HL-60 (cell line): ENCODE results near the gene RBFOX1.

Experiments used
- DNase-seq, 2 experiments: peaks; one replicate each; pipeline ENCODE4 v3.0.0-alpha.2; 2010 to 2020; ENCODE audit warnings: low read depth in 1 of 2, low spot score in 1 of 2
- H3K27ac ChIP-seq: fragments of 250-450 bp; sonication (Bioruptor Pico); replicated peaks from 2 replicates; pipeline ENCODE4 v1.5.1; 2020; ENCODE audit warnings: mild to moderate bottlenecking, moderate library complexity
- H3K27me3 ChIP-seq: fragments of 250-450 bp; sonication (Bioruptor Pico); 2 replicates; pipeline ENCODE4 v1.5.1; 2021; ENCODE audit warnings: mild to moderate bottlenecking, moderate library complexity; ENCODE audit not compliant: insufficient read depth, poor library complexity, severe bottlenecking
- H3K4me3 ChIP-seq: replicated peaks from 2 replicates; pipeline ENCODE4 v1.5.1; 2011; ENCODE audit warnings: mild to moderate bottlenecking, control low read depth, low read length; ENCODE audit not compliant: insufficient read depth
- GABPA ChIP-seq: IDR thresholded peaks from 2 replicates; pipeline ENCODE4 v1.6.1; 2012; ENCODE audit warnings: low read depth
- POLR2AphosphoS5 ChIP-seq: IDR thresholded peaks from 2 replicates; pipeline ENCODE4 v1.6.1; 2012; ENCODE audit warnings: low read depth
- SPI1 ChIP-seq: IDR thresholded peaks from 2 replicates; pipeline ENCODE4 v1.6.1; 2012; ENCODE audit warnings: low read depth, mild to moderate bottlenecking, borderline replicate concordance
- TF ChIP-seq, protein P1 (sequence below): IDR thresholded peaks from 2 replicates; pipeline ENCODE4 v1.6.1; 2012; ENCODE audit warnings: low read depth; ENCODE audit not compliant: insufficient replicate concordance
- TF ChIP-seq, protein P2 (sequence below): IDR thresholded peaks from one replicate; pipeline ENCODE4 v1.5.1; 2011; ENCODE audit warnings: low read length, control low read depth, inconsistent platforms; ENCODE audit not compliant: insufficient read depth

RBFOX1 gene

DNA sequence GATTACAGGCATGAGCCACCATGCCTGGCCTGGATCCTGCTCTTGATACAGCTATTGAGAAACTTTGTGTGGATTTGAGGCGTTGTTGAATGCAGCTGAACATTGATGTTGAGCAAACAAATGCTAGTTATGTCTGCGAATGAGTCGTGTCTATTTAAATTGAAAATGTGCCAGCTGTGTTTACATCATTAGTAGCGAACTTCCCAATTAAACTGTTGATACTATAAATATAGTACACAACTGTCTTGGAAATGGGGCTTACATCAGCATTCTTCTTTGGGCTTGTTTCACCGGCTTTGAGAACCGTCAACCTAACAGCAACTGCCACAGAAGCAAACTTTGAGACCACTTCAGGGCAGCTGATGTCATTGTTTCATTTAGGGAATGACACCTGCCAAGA, 251.9 kb downstream of the RBFOX1 start:
- no peak overlapping the region for H3K27ac ChIP-seq
- no peak for DNase-seq
- TF ChIP-seq, protein P1, sequence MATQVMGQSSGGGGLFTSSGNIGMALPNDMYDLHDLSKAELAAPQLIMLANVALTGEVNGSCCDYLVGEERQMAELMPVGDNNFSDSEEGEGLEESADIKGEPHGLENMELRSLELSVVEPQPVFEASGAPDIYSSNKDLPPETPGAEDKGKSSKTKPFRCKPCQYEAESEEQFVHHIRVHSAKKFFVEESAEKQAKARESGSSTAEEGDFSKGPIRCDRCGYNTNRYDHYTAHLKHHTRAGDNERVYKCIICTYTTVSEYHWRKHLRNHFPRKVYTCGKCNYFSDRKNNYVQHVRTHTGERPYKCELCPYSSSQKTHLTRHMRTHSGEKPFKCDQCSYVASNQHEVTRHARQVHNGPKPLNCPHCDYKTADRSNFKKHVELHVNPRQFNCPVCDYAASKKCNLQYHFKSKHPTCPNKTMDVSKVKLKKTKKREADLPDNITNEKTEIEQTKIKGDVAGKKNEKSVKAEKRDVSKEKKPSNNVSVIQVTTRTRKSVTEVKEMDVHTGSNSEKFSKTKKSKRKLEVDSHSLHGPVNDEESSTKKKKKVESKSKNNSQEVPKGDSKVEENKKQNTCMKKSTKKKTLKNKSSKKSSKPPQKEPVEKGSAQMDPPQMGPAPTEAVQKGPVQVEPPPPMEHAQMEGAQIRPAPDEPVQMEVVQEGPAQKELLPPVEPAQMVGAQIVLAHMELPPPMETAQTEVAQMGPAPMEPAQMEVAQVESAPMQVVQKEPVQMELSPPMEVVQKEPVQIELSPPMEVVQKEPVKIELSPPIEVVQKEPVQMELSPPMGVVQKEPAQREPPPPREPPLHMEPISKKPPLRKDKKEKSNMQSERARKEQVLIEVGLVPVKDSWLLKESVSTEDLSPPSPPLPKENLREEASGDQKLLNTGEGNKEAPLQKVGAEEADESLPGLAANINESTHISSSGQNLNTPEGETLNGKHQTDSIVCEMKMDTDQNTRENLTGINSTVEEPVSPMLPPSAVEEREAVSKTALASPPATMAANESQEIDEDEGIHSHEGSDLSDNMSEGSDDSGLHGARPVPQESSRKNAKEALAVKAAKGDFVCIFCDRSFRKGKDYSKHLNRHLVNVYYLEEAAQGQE: no peak
- TF ChIP-seq POLR2AphosphoS5: no peak
- TF ChIP-seq GABPA: no peak
- TF ChIP-seq, protein P2, sequence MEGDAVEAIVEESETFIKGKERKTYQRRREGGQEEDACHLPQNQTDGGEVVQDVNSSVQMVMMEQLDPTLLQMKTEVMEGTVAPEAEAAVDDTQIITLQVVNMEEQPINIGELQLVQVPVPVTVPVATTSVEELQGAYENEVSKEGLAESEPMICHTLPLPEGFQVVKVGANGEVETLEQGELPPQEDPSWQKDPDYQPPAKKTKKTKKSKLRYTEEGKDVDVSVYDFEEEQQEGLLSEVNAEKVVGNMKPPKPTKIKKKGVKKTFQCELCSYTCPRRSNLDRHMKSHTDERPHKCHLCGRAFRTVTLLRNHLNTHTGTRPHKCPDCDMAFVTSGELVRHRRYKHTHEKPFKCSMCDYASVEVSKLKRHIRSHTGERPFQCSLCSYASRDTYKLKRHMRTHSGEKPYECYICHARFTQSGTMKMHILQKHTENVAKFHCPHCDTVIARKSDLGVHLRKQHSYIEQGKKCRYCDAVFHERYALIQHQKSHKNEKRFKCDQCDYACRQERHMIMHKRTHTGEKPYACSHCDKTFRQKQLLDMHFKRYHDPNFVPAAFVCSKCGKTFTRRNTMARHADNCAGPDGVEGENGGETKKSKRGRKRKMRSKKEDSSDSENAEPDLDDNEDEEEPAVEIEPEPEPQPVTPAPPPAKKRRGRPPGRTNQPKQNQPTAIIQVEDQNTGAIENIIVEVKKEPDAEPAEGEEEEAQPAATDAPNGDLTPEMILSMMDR: no peak
- no peak for TF ChIP-seq SPI1

DNA sequence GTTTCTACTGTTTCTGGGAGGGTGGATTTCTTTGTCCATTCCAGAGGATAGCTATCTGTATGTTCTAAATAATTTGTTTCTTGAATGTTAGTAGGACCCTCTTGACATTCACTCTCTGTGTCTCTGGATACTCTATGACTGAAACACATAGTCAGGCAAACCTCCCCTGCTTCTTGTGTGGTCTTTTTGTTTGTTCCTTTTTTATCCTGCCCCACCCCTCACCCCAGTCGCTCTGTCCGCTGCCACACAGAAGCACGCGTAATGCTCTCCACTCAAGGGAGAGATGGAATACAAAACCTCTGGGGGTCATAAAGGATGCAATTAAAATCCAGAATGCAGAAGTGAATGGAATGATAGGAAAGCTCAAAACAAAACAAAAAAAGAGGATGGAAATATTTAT, 253.1 kb downstream of the RBFOX1 start:
- DNase-seq: no peak

More for the DNA sequence above, 251.9 kb downstream of the RBFOX1 start:
- no peaks in the 10 kb centered on the region for H3K27me3 ChIP-seq
- H3K4me3 ChIP-seq: no peak overlapping the region

DNA sequence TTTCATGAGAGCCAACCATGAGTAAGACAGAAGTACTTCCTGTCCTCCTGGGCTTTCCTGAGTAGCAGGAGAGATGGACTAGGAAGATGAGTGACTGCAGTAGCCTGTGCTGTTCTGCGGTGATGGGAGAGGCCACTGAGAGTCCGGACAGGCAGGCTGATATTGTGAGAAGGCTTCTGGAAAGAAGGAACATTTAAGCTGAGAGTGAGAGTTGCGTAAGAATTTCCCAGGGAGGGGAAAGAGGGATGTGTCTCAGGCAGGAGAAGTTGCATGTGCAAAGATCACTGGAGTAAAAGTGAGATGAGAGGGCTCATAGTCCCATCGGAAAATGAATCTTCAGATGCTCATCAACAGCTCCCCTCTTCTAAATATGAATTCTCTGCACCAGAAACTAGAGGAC, 258.3 kb downstream of the RBFOX1 start:
- H3K27me3 ChIP-seq: no peaks in the 10 kb centered on the region
- DNase-seq: no peak
- H3K4me3 ChIP-seq: no peak overlapping the region
- TF ChIP-seq, protein P1: no peak
- TF ChIP-seq, protein P2: no peak
- TF ChIP-seq GABPA: no peak
- no peak for TF ChIP-seq SPI1
- no peak for TF ChIP-seq POLR2AphosphoS5
- H3K27ac ChIP-seq: no peak overlapping the region

More for the DNA sequence above, 253.1 kb downstream of the RBFOX1 start:
- TF ChIP-seq, protein P1: no peak
- TF ChIP-seq GABPA: no peak
- no peak for TF ChIP-seq SPI1
- no peak for TF ChIP-seq POLR2AphosphoS5
- Histone ChIP-seq H3K4me3 (no peak overlapping the region), H3K27ac (no peak overlapping the region), H3K27me3 (no peaks in the 10 kb centered on the region)

DNA sequence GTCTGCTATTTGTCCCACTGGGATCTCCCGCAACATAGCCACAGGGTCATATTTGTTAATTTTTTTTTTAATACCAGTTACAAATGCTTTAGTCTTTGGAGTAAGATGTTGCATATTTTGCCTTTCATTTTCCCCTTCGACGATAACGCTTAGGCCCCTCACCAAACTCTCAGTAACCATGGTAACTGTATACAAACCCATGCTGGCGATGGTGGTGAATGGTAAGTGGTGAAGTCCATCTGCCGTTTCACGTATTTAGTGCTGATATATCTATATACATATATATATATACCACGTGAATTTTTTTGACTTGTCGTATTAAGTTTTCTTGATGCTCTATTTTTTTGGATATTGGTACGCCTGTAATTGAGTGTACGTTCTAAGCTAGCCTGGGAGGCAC, 263.7 kb downstream of the RBFOX1 start:
- Histone ChIP-seq H3K27ac (no peak overlapping the region), H3K27me3 (no peaks in the 10 kb centered on the region), H3K4me3 (no peak overlapping the region)
- no peak for TF ChIP-seq SPI1
- TF ChIP-seq, protein P2: no peak
- no peak for TF ChIP-seq POLR2AphosphoS5
- TF ChIP-seq, protein P1: no peak
- no peak for TF ChIP-seq GABPA
- DNase-seq: no peak
